OCI-LY7 (cell line): ENCODE results near the gene ATP9B.

Experiments
- EZH2phosphoT487 ChIP-seq: fragments of 200-600 bp; sonication (generic); IDR thresholded peaks from 2 replicates; pipeline ENCODE4 v1.6.1; 2018; ENCODE audit warnings: low read depth, borderline replicate concordance, mild to moderate bottlenecking, mixed run types, antibody characterized with exemption, low read length, moderate library complexity, mixed read lengths
- TF ChIP-seq, protein P1 (sequence below): fragments of 200-600 bp; sonication (generic); conservative IDR thresholded peaks from 2 replicates; pipeline ENCODE4 v1.5.1; 2014; ENCODE audit warnings: mild to moderate bottlenecking, antibody characterized with exemption, low read length, moderate library complexity, mixed read lengths

DNA sequence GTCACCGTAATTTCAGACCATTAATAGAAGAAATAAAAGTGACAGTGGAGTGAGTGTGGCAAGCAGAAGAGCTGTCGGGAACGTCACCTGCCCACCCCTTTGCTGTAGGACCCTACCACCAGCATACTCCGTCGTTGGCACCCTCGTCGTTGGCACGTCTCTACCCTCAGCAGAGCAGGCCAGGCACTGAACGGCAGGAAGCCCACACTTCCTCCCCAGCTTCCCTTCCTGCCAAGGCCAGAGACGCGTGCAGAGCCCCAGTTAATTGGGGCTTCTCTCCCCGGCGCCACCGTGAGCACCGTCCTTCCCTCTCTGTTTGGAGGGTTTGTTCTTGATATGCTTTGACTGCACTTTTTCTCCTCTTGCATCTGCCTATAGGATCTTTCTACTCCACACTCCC lies 299.5 kb downstream of the ATP9B start:
- TF ChIP-seq, protein P1, sequence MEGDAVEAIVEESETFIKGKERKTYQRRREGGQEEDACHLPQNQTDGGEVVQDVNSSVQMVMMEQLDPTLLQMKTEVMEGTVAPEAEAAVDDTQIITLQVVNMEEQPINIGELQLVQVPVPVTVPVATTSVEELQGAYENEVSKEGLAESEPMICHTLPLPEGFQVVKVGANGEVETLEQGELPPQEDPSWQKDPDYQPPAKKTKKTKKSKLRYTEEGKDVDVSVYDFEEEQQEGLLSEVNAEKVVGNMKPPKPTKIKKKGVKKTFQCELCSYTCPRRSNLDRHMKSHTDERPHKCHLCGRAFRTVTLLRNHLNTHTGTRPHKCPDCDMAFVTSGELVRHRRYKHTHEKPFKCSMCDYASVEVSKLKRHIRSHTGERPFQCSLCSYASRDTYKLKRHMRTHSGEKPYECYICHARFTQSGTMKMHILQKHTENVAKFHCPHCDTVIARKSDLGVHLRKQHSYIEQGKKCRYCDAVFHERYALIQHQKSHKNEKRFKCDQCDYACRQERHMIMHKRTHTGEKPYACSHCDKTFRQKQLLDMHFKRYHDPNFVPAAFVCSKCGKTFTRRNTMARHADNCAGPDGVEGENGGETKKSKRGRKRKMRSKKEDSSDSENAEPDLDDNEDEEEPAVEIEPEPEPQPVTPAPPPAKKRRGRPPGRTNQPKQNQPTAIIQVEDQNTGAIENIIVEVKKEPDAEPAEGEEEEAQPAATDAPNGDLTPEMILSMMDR: no peak
- no peak for TF ChIP-seq EZH2phosphoT487
